ENCODE results near the gene RAD50.
"Not testable (repeated sequence)": the region's sequence is repeated elsewhere in the genome, so short reads cannot be mapped to it uniquely, and the experiment has no call there.

Gene RAD50

DNA sequence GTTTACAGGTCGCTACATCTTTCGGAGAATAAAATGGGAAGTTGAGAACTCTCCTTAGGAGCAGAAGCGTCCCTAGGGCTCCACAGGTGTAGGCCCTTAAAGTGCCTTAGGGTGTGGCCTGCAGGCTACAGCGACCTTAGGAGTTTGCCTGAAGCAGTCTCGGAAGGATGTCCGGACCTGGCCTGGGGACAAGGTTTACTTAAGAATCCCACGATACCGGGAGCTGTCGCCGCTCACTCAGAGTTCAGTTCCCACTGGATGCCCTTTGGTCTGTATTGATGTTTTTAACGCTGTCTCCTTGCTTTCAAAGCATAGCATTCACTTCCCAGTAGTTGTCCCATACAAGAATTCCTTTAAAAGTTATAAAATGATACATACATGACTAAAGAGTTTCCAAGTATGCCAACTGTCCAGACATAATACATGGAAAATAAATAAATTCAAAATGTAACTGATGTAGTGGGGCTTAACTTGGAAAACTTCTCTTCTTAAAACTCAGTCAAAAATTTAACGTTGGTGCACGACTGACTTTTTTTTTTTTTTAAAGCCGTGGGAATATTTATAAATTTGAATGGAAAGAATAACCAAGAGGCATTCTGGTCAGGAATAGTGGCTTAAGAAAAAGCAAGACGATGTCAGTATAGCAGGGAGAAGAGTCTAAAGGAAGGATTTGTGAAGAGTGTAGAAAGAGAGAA, 848 bp downstream of the RAD50 start:
- DNase-seq (ENCODE audit: low read depth in 2 of 2): peak; percentile 15 to 25

DNA sequence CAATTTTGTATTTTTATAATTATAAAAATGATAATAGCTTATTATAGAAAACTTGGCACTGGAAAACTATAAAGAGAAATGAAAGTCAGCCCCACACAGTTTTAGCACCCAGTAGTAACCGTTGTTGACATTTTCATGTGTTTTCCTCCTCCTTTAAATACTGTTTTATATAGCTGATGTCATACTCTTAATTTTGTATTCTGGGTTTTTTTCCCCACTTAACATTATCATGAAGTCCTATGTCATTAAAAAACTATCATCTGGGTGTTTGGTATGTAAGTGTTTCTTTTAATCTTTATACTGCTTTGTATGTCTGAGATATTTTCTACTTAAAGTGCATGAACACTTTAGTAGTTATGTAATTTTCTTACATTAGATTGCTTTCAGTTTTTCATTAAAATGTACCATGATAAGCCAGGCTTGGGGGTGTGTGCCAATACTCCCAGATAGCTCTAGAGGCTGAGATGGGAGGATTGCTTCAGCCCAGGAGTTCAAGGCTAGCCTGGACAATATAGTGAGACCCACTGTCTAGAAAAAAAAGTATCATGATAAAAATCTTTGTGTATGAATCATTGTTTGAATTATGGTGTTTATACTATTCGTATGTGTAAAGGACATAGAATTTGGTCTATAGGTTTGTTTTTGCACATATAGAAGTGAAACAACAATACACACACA, 2.7 kb downstream of the RAD50 start:
- no peak for DNase-seq (ENCODE audit: low read depth in 2 of 2)

DNA sequence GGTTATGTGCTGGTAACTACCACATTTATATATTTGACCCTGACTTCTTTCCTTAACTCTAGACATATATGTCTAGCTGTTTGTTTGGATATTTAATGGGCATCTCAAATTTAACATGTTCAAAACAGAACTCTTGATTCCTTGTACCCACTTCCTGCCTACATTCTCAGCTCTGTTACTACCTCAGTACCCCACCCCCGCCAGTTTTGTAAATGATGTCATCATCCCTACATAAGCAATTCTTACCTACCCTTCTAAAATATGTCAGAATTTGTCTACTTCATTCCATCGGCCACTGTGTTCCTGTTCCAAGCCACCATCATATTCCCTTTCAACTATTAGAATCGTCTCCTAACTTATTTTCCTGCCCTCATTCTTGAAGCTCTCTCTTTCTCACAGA, 4.8 kb downstream of the RAD50 start:
- DNase-seq (ENCODE audit: low read depth in 2 of 2): no peak

DNA sequence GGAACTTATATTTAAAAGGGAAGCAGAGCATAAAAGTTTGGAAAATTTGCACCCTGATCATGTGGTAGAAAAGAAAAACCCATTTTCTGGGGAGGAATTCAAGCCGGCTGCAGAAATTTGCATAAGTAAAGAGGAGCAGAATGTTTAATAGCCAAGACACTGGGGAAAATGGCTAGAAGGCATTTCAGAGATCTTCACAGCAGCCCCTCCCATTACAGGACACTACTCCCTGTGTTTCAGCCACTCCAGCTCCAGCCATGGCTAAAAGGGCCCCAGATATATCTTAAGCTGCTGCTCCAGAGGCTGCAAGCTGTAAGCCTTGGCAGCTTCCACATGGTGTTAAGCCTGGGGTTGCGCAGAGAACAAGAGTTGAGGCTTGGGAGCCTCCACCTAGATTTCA, 7.8 kb downstream of the RAD50 start:
- not testable (repeated sequence) for DNase-seq (ENCODE audit: low read depth in 2 of 2)

DNA sequence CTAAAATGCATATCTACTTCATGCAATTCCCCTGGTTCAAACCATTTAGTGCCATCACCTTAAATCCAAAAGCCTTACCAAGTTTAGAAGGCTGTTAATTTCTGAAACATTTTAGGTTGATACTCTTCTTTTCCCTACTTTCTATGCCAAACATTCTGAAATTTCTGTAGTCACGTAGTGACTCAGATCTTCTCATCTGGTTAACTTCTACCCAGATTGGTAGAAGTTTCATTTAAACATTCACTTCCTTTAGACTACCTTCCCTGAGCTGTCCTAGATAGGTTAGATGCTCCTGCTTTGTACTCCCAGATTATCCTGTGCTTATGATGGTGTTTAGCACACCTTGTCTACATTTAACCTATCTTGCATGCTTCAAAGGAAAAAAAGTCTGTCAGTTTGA, 9.9 kb downstream of the RAD50 start:
- no peak for DNase-seq (ENCODE audit: low read depth in 2 of 2)

DNA sequence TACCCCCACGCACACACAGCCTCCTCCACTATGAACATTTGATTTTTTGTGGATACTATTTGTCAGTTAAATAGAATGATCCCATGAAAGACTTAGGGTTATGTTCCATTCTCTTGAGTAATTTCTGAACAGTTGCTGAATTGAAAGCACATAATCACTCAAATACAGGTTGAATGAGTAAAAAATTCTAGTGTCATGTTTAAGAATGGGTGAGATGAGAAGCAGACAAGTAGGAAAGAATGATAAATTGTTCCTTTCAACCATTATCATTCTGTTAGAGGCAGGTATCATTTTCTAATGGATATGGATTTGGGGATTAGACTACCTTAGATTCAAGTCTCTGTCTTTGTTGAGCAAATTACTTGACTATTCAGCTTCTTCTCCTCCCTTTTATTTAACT, 19.3 kb downstream of the RAD50 start:
- DNase-seq (ENCODE audit: low read depth in 2 of 2): no peak

DNA sequence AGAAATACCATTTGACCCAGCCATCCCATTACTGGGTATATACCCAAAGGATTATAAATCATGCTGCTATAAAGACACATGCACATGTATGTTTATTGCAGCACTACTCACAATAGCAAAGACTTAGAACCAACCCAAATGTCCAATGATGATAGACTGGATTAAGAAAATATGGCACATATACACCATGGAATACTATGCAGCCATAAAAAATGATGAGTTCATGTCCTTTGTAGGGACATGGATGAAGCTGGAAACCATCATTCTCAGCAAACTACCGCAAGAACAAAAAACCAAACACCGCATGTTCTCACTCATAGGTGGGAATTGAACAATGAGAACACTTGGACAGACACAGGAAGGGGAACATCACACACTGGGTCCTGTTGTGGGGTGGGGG, 27.8 kb downstream of the RAD50 start:
- not testable (repeated sequence) for DNase-seq (ENCODE audit: low read depth in 2 of 2)

DNA sequence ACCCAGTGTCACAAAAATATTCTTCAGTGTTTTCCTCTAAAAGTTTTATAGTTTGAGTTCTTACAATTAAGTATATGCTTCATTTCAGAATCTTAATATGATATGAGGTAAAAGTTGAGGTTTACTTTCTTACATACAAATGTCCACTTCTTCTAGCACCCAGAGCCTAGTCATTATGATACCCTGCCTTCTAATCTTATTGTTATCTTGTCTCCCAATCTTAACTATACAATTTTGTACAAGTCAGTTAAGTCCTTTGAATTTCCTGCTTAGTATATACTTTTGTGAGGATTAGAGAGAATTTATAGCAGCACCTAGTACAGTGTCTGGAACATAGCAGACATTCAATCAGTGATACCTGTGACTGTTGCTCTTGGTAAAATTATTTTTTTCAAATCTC, 29.3 kb downstream of the RAD50 start:
- DNase-seq (ENCODE audit: low read depth in 2 of 2): no peak

DNA sequence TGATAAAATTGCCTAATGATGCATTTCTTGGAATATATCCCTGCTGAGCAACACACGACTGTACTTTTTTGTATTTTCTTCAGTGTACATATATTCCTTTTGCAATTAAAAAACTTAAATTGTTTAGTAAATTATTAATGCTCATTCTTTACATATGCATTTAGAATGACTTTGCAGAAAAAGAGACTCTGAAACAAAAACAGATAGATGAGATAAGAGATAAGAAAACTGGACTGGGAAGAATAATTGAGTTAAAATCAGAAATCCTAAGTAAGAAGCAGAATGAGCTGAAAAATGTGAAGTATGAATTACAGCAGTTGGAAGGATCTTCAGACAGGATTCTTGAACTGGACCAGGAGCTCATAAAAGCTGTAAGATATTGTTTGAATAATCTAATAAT, 32.7 kb downstream of the RAD50 start:
- no peak for DNase-seq (ENCODE audit: low read depth in 2 of 2)

DNA sequence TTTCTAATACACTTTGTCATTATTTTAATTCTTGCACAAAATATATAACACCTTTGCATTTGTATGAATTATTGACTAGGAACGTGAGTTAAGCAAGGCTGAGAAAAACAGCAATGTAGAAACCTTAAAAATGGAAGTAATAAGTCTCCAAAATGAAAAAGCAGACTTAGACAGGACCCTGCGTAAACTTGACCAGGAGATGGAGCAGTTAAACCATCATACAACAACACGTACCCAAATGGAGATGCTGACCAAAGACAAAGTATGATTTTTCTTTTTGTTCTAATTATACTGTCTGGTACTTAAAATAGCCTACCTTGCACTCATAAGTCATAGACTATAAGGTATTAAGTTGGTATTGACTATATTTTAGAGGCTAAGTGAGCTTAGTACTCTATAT, 34.4 kb downstream of the RAD50 start:
- no peak for DNase-seq (ENCODE audit: low read depth in 2 of 2)

DNA sequence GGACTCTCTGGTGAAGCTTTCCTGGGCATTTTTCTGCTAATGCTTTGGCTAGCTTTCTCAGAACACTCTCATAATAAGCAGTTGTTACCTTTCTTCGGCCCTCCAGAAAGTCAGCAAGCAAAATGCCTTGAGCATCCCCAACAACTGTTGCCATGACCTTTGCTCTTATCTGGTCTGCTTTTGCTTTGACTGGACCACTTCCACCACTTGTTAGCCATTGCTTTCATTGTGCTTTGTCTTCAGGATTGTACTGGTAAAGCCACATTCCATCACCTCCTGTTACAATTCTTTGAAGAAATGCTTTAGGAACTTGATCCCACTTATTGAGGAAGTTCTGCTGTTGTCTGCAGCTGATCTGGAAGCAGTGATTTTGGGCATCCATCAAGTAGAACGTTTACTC, 35.7 kb downstream of the RAD50 start:
- DNase-seq (ENCODE audit: low read depth in 2 of 2): no peak

DNA sequence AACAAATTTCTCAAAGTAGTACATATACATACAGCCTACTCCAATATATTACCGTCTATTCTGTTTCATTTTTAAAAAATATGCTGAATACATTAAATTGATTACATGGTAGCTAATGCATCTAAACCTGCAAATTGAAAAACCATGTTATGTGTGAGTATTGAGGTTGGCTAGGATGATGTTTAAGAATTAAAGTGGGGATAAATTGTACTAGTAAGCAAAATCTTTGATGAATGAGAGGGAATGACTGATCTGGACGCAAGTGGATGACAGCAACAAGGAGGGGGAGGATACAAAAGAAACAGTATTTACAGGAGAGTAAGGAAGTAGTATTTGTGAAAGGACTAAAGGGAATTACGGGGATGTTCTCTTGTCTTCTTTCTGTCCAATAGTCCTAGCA, 37.4 kb downstream of the RAD50 start:
- no peak for DNase-seq (ENCODE audit: low read depth in 2 of 2)

DNA sequence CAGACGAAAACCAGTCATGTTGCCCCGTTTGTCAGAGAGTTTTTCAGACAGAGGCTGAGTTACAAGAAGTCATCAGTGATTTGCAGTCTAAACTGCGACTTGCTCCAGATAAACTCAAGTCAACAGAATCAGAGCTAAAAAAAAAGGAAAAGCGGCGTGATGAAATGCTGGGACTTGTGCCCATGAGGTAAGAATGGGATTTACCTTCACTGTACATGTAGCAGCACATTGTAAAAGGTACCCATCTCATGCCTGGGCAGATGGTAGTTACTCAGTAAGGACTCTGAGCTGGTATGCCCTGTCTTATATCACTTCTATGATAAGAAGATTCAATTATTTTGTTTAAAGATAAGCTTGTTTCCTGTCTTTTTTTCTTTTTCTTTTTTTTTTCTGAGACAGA, 38.8 kb downstream of the RAD50 start:
- no peak for DNase-seq (ENCODE audit: low read depth in 2 of 2)

DNA sequence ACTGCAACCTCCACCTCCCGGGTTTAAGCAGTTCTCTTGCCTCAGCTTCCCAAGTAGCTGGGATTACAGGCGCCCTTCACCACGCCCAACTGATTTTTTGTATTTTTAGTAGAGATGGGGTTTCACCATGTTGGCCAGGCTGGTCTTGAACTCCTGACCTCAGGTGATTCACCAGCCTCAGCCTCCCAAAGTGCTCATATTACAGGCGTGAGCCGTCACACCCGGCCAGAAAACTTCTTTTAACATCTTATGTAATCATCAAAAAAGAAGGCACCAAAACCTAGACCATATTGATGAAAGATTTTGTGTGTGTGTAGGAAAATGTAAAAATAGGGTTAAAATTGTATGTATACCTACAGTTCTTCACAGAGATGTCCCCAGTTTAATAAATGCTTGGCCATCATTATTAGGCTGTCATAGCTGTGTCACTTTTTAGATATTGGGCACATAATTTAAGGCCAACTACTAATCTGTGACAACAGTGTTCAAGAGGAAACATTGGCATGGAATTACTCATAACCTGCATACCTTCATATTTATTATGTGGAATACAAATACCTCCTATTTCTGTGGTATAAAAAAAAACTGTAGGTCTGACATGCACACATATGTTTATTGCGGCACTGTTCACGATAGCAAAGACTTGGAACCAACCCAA, 44.4 kb downstream of the RAD50 start:
- no peak for DNase-seq (ENCODE audit: low read depth in 2 of 2)

DNA sequence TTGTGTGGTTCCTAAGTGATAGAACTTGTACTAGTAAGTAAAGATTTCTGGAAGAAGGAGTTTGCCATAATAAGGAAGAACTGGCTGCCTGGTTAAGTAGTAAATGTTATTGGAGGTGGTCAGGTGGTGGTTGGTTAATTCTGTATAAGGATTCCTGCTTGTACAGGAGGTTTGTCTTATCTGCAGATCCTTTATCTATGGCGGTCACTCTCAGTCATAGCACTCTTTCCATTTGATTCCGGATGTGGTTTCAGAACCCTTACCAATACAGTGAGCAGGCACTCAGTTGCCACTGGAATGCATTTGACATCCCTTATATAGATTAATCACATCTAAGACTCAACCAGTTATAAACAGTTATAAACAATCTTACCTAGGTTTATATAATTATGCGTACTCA, 50.3 kb downstream of the RAD50 start:
- DNase-seq (ENCODE audit: low read depth in 2 of 2): no peak

DNA sequence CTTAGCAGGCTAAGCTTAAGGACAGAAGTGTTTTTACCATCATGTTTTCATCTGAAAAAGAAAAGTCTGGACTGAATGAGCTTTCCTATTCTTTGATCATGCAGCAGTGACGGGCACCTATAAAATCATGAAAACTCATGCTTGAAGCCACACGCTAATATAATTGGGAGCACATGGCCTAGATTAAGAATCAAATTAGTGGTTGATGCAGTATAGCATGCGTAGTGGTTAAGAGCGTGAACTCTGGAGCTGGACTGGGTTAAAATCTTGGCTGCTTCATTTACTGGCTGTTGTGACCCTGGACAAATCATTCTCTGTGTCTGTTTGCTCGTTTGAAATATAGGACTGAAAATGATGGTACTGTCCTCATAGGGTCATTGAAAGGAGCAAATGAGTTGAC, 51.3 kb downstream of the RAD50 start:
- DNase-seq (ENCODE audit: low read depth in 2 of 2): no peak

DNA sequence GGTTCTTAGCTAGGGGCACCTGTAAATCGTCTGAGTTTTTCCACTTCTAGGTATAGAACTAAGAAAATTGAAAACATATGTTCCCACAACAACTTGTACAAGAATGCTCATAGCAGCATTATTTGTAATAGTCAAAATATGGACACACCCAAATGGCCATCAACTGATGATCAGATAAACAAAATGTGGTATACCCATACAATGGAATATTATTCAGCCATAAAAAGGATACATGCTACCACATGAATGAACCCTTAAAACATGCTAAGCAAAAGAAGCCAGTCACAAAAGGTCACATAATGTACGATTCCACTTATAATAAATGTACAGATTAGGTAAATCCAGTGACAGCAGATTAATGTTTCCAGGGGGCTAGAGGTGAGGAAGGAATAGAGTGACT, 55.2 kb downstream of the RAD50 start:
- DNase-seq (ENCODE audit: low read depth in 2 of 2): no peak

DNA sequence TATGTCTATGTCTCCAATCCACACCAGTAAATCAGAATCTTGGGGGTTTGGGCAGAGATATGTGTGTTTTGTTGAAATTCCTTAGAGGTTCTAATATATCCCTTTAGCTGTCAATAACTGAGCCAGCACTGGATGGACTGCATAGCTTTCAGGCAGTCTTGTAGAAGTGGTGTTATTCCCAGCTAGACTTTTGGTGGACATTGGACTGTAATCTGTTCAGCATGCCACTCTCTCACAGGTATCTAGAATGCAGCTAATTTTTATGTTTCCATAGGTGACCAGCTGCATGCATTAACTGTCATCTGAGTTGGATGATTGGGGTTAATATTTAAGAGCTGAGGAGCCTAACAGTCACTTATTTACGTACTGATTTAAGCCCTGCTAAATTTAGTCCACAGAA, 56.1 kb downstream of the RAD50 start:
- DNase-seq (ENCODE audit: low read depth in 2 of 2): no peak

DNA sequence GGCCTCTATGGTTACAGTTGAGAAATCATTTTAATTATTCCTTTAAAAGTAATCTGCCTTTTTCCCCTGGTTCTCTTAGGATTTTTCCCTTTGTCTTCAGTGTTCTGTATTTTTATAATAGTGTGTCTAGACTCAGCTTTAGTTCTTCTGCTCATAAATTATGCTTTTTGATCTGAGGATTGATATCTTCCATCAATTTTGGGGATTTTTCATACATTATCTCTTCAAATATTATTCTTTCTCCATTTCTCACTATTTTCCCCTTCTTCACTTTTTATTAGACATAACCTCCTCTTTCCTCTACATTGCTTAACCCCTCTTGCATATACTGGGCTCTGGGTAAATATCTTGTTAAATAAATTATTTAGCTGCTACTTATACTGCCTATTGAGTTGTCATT, 64.9 kb downstream of the RAD50 start:
- no peak for DNase-seq (ENCODE audit: low read depth in 2 of 2)

DNA sequence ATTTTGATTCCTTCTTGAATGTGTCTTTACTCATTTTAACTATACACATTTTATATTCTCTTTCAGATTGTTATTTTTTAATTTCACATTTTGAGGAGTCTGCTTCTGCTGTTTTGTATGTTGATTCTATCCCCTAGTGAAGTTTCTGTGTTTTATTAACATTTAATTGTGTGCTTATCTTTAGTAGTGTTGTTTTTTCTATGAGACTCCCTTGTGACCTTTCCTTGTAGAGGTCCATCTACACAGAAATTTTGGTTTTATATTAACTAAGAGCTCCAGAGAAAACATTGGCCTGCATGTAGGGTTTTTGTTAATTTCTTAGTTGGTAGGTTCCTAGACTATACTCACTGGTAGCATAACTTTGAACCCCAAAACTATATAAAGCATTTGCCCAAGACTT, 65.8 kb downstream of the RAD50 start:
- DNase-seq (ENCODE audit: low read depth in 2 of 2): no peak

DNA sequence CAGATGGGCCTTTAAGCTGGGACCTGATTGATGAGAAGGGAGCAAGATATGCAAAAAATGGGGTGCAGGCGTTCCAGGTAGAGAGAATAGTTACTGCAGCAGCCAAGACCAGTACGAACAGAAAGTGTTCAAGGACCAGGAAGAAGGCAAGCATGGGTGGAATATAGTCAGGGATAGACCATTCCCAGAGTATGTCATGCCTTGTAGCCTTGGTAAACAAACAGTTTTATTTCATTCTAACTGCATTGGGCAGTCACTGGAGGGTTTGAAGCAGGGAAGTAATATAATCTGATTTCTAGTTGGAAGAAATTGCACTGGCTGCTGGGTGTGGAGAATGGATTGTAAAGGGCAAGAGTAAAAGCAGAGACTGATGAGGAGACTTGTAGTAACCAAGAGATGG, 70.7 kb downstream of the RAD50 start:
- no peak for DNase-seq (ENCODE audit: low read depth in 2 of 2)

DNA sequence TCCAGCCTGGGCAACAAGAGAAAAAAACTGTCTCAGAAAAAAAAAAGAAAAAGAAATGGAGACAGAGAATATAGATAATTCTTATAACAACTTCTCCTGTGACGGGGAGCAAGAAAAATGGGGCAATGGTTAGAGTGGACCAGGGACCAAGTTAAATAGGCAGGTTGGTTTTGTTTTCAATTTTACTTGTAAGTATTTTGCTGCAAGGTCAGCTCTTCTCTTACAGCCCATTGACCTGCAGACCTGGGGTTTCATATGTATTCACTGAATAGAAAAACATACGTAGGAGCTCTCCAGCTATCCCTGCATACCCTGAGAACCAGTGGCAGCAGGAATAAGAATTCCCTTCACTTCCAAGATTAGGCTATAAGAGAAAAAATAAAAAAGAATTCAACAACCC, 72.0 kb downstream of the RAD50 start:
- DNase-seq (ENCODE audit: low read depth in 2 of 2): no peak

DNA sequence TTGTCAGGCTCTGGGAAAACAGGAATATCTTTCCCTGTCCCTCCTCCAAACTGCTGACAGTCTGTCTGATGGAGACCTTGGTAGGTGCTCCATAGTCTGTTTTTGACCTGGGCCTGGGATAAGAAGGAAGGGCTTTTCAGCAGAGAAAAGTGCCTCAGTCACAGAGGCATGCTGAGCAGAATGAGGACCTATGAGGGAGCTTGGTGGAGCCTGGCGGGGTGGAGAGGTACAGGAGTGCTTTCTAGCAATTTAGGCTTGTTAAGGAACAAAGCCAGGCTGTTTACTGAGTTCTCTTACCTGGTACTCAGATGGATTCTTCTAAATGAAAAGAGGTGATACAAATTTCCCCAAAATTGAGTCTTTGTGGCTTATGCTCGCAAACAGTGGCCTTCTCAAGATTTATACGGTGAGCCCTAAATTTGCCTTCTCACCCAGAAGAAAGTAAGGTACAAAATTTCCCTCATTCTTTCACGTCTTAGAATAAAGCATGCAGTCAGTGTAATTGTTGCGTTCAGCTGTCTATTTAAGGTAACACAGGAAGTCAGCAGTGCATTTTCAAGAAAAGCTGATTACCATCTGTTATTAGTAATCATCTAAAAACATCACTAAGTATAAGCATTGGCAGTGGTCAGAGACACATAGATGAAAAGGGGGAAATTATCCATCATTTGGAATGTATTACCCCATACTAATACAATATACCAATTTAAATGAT, 72.6 kb downstream of the RAD50 start:
- DNase-seq (ENCODE audit: low read depth in 2 of 2): no peak
